CD4-positive, alpha-beta T cell treated with Interleukin-17A for 4 hours (primary cell): ENCODE results near the gene ADAMTS14.

Experiments
- DNase-seq: peaks from one replicate; pipeline ENCODE4 v3.0.0-alpha.2; 2020; ENCODE audit warnings: mixed read lengths

ADAMTS14 gene

DNA sequence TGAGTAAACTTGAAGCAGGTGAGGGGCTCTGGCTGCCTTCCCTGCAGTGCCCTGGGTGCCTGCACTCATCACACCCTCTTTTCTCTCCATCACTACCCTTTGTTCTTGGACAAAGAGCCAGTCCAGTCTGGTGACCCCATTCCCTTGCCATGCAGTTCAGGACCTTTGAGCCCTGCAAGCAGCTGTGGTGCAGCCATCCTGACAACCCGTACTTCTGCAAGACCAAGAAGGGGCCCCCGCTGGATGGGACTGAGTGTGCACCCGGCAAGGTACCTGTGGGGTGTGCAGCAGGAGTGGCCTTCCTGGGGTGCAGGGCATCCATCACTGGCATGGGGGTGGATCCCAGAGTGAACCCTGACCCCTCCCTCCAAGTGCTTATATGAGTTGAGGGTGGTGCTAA is 64.2 kb downstream of the ADAMTS14 start:
- no peak for DNase-seq

- no peak for DNase-seq
Observed at GRCh38 chr10:70737250-70737649, 64.9 kb downstream of the ADAMTS14 start.

DNA sequence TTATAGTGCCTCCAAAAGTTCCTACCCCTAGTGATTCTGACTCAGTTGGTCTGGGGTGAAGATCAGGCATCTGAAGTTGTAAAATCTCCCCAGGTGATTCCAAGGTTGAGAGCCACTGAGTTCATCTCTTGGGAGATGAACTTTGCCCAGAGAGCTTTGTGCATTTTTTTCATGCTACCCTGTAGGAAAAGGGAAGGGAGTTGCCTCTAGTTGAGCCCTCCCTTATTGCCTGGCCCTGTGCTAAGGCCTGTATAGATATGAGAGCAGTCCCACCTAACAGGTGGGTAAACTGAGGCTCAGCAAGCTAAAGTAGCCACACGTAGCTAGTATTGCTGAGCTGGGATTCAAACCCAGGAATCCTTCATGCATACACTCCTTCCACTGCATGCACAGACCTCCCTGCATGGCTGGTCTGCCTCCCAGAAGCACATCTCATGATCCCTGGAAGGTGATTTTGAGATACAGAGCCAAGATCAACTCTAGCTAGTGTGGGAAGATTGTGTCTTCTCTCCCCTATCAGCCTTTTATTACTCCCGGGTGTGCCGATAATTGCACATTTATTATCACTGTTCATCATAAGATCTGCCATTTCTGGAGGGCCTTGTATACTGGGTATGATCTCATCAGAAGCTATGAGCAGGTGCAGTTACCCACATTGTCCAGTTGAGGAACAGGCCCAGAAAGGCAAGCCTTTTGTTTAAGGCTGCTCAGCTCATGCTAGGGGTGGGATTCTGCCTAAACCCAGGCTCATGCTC is 65.9 kb downstream of the ADAMTS14 start:
- no peak for DNase-seq

DNA sequence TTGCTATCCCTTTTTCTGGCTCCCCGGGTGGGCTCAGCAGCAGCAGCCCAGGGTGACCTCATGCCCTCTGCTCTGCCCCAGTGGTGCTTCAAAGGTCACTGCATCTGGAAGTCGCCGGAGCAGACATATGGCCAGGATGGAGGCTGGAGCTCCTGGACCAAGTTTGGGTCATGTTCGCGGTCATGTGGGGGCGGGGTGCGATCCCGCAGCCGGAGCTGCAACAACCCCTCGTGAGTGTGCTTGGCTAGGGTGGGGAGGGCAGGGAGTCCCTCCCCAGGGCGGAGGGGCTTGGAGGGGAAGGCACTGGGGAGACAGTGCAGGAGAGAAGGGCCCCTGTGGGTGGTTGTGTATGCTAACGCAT is 66.4 kb downstream of the ADAMTS14 start:
- DNase-seq: no peak

GRCh38 chr10:70740406-70741288 is 68.3 kb downstream of the ADAMTS14 start:
- DNase-seq: no peak

DNA sequence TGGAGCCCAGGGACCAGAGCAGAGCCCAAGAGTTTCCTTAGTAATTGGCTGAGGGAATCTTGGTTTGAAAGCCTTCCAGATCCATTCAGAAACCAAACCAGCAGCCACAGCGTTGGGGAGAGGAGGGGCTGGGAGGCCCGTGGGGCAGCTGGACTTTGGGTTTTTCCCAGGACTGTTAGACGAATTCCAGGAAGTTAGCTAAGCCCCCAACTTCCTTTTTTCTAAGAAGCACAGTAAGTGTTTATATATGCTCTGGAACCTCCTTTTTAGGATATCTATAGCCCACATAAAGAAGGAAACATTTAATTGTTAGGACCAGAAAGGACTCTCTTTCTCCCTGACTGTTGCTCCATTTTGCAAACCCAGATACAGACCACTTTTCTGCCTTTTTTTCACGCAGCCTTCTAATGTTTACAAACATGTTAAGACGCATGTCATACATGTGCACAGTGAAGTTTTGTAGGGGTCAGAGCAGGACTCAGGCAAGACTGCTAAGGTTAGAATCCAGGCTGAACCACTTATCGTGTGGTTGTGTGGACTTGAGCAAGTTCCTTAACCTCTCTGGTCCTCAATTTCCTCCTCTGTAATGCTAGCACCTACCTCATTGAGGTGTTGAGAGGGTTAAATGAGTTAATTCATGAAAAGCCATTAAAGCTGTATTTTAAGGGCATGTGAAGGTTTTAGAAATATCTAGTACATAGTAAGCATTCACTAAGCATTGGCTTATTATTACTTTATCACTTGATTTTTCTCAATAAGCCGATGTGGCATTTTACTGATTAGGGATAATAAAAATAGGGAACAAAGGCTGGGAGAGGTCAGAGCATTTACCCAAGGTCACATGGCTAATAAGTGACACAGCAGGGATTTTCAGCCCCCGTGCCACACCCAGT is 70.5 kb downstream of the ADAMTS14 start:
- no peak for DNase-seq

GRCh38 chr10:70743430-70743788 is 71.1 kb downstream of the ADAMTS14 start:
- DNase-seq: no peak

- no peak for DNase-seq
Observed at GRCh38 chr10:70743879-70744278, 71.6 kb downstream of the ADAMTS14 start.

DNA sequence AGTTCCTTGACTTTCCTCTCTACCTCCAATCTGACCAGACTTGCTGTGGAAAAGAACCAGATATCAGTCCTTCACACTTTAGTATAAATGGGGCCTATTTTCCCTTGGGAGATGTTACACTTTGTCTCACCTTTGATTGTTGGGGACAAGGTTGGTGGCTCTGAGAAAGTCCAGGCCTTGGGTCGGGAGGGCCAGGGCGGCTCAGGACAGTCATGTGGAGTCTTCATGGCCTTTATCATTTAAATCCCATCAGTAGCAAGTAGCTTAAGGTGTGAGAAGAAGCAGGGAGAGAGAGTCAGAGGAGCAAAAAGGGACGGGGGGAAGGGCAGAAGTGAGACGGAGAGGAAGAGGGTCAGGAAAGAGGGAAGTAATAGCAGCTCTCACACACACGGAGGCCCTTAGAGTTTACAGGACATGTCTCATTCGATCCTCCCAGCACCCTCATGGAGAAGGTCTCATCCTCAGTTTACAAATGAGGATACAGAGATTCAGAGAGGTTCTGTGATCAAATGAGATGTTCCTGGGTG is 72.4 kb downstream of the ADAMTS14 start:
- DNase-seq: no peak

DNA sequence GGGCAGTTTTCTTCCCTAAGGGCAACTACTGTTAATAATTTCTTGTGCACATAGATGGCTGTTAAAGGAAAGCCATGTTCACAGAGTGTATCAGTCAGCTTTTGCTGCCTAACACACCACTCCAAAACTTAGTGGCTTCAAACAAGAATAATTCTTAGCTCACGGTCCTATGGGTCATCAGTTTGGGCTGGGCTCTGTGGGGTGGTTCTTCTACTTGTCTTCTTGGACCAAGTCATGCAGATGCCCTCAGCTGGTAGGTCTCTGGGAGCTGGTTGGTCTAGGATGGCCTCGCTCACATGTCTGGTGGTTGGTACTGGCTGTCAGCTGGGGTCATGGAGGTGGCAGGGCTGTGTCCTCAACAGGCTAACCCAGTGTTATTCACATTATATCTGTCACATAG is 73.2 kb downstream of the ADAMTS14 start:
- no peak for DNase-seq

GRCh38 chr10:70747192-70747965 is 75.1 kb downstream of the ADAMTS14 start:
- no peak for DNase-seq

DNA sequence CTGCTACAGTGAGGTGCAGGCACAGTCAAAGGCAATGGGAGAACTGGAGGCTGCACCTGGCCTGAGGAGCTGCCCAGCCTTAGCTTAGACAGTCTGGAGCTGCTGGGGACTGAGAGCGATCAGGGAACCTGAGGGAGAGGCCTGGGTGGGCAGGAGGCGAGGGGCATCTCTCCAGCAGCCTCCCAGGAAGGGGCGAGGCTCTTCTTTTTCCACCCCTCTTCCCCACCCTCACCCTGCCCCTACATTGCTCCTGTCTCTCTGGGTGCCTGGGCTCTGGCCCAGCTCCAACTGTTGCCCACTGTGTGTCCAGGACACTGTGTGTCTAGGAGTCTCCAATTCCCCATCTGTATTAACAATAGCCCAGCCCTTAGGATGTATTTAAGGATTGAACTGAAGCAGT is 76.0 kb downstream of the ADAMTS14 start:
- DNase-seq: no peak

DNA sequence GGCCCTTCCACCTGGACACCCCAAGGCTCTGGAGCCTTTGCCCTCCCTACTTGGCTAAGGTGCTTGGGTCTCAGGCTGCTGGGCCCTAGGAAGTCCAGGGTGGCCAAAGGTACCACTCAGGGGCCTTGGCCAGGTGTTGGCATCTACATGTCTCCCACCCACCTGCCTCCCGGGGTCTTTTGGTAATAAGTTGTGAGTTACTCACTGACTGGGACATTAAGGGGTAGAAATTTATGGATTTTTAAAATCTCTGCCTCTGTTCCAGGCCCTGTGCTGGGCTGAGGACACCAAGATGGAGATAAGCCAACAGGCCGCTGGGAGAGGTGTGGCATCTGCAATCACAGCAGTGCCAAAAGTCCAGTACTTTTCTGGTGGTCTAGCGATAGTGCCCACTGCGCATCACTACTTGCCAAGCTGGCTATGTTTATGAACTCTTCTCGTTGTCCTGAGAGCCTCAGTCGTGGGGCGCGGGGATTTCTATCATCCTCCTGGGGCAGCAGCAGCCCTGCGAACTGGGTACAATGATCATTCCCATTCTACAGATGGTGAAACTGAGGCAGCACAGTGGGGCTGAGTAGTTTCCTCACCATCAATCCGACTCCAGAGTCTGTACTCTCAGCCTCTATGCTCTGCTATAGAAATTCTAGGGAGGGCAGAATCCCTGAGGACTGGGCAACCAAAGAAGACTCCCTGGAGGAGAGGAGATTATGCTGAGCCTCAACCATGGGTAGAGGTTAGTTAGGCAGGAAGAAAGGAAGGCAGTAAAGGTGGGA is 76.7 kb downstream of the ADAMTS14 start:
- DNase-seq: no peak

GRCh38 chr10:70749756-70750155 is 77.5 kb downstream of the ADAMTS14 start:
- DNase-seq: no peak

DNA sequence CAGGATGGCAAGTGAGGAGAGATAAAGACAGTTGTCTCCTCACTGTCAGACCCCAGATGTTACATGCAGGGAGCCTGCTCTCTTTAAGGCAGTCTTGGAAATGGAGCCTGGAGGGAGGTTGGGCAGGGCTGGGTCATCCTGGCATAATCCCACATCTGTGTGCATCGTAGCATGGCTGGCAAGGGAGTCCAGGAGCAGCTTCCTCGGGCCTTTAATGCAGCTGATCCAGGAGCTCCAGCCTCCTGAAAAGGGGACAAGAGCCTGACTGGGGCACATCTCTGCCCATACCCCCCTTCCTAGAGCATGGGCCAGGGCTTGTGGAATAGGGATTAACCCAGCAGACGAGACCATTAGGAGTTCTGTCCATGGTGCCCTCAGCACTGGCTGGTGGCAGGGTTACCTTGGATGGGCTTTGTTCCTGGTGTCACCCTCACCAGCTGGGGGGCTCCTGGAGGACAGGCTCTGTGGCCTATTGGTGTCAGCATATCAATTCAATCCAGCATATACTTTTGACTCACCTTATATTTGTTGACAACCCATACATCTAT is 77.9 kb downstream of the ADAMTS14 start:
- no peak for DNase-seq

DNA sequence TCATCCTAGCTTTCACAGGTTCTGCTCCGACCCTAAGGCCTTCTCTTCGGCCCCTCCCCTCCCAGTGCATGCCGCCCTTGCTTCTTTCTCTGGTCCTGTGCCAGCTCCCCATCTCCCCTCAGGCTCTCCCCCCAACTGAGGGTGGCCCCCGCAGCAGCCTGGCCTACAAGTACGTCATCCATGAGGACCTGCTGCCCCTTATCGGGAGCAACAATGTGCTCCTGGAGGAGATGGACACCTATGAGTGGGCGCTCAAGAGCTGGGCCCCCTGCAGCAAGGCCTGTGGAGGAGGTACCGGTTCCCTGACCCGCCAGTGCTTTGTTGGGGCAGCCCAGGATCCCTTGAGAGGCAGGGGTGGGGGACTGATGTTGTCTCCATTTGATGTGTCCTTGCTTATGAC is 79.0 kb downstream of the ADAMTS14 start:
- DNase-seq: no peak

DNA sequence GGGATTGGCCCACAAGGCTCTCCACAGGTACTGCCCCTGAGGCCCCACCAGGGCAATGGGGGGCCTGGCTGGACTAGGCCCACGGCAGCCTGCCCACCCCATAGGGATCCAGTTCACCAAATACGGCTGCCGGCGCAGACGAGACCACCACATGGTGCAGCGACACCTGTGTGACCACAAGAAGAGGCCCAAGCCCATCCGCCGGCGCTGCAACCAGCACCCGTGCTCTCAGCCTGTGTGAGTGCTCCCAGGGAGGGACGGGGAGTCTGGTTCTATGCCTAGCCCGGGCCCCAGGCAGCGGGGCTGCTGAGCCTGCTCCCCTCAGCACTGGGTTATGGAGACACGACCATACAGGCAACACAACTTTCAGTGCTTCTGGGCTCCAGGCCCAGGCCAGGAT is 79.7 kb downstream of the ADAMTS14 start:
- no peak for DNase-seq

GRCh38 chr10:70752571-70752970 is 80.3 kb downstream of the ADAMTS14 start:
- DNase-seq: no peak

DNA sequence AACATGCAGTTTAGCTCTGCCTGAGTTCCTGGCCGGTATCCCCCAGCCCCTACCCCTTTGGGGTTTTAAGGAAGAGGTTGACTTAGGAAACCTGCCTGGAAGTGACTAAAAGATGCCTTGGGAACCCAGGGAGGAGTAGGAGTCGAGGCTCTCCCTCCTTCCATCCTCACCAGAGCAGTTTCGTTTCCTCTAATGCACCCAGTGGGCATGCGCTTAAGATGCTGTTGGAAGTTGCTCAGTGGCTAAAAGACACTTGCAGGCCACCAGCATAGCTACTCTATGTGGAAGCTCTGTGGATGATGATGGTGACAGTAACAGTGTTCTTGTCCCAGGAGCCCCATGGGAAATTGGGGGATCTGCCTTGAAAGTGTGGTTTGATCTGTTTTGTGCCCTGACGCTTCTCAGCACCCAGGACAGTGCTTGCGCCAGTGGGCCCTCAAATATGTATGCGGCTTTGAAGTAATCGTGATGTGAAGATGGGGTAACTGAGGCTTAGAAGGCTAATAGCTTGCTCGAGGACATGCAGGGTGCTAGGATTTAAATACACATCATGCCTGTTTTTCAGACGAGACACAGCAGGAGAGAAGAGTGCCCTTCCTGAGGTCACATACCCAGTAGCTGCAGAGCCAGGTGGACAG is 80.8 kb downstream of the ADAMTS14 start:
- DNase-seq: no peak

- no peak for DNase-seq
Observed at GRCh38 chr10:70753841-70754621, 81.7 kb downstream of the ADAMTS14 start.
